Liver (tissue), 3 donors: ENCODE measurements around the gene TBP.

ENCODE experiments used
- EGR1 ChIP-seq, 2 donors: IDR thresholded peaks; 2 replicates each; pipeline ENCODE4 v1.6.1; 2016 to 2018; ENCODE audit warnings: antibody characterized with exemption in 2 of 2, low read depth in 2 of 2
- JUND ChIP-seq, 2 donors: IDR thresholded peaks; 2 replicates each; pipeline ENCODE4 v1.6.1; 2016; ENCODE audit warnings: antibody characterized with exemption in 2 of 2
- NR2F2 ChIP-seq: IDR thresholded peaks from 2 replicates; pipeline ENCODE4 v1.6.1; 2016; ENCODE audit warnings: antibody characterized with exemption
- RAD21 ChIP-seq, 2 donors: IDR thresholded peaks; 2 replicates each; pipeline ENCODE4 v1.6.1; 2016; ENCODE audit warnings: antibody characterized with exemption in 2 of 2, mild to moderate bottlenecking in 2 of 2
- RXRA ChIP-seq, 2 donors: IDR thresholded peaks; 2 replicates each; pipeline ENCODE4 v1.6.1; 2017 to 2018; ENCODE audit warnings: antibody characterized with exemption in 2 of 2, mild to moderate bottlenecking in 1 of 2
- SP1 ChIP-seq: IDR thresholded peaks from 2 replicates; pipeline ENCODE4 v1.6.1; 2018; ENCODE audit warnings: antibody characterized with exemption, mild to moderate bottlenecking
- YY1 ChIP-seq: IDR thresholded peaks from 2 replicates; pipeline ENCODE4 v1.6.1; 2016; ENCODE audit warnings: antibody characterized with exemption, mild to moderate bottlenecking
- TF ChIP-seq, protein P1 (sequence below): fragments of 150-350 bp; IDR thresholded peaks from 2 replicates; pipeline ENCODE4 v1.5.1; 2017; ENCODE audit warnings: improper control_type of control experiment, low read depth, low read length; ENCODE audit not compliant: missing input control
- TF ChIP-seq, protein P2 (sequence below): IDR thresholded peaks from 2 replicates; pipeline ENCODE4 v1.6.1; 2016; ENCODE audit warnings: antibody characterized with exemption
- TF ChIP-seq, protein P3 (sequence below): IDR thresholded peaks from 2 replicates; pipeline ENCODE4 v1.6.1; 2016; ENCODE audit warnings: antibody characterized with exemption
- donor health status: healthy.
- donor health status: healthy.

DNA sequence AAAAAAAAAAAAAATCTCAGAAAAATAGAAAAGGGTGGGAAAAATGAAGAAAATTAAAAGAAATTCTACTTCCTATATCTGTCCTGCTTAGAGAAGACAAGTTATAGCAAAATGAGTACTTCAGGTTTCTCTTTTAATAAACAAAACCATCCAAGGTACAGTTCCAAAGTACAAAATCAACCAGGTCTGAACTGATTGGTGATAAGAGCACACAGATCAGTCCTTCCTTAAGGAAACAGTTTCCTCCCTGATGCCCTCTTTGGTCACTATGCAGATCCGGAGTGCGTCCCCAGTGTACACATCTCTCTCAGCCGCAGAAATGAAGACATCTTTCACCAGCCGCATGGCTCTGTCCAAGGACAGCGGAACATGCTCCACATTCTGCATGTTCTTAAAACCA, 19.2 kb upstream of the TBP start:
- TF ChIP-seq, protein P1, sequence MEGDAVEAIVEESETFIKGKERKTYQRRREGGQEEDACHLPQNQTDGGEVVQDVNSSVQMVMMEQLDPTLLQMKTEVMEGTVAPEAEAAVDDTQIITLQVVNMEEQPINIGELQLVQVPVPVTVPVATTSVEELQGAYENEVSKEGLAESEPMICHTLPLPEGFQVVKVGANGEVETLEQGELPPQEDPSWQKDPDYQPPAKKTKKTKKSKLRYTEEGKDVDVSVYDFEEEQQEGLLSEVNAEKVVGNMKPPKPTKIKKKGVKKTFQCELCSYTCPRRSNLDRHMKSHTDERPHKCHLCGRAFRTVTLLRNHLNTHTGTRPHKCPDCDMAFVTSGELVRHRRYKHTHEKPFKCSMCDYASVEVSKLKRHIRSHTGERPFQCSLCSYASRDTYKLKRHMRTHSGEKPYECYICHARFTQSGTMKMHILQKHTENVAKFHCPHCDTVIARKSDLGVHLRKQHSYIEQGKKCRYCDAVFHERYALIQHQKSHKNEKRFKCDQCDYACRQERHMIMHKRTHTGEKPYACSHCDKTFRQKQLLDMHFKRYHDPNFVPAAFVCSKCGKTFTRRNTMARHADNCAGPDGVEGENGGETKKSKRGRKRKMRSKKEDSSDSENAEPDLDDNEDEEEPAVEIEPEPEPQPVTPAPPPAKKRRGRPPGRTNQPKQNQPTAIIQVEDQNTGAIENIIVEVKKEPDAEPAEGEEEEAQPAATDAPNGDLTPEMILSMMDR = no peak
- TF ChIP-seq NR2F2 = no peak
- no peak for TF ChIP-seq EGR1 (IDR thresholded peaks at IDR 0.05; ENCODE audit: low read depth in 2 of 2)
- TF ChIP-seq, protein P2, sequence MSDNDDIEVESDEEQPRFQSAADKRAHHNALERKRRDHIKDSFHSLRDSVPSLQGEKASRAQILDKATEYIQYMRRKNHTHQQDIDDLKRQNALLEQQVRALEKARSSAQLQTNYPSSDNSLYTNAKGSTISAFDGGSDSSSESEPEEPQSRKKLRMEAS = no peak
- no peak for TF ChIP-seq SP1
- TF ChIP-seq, protein P3, sequence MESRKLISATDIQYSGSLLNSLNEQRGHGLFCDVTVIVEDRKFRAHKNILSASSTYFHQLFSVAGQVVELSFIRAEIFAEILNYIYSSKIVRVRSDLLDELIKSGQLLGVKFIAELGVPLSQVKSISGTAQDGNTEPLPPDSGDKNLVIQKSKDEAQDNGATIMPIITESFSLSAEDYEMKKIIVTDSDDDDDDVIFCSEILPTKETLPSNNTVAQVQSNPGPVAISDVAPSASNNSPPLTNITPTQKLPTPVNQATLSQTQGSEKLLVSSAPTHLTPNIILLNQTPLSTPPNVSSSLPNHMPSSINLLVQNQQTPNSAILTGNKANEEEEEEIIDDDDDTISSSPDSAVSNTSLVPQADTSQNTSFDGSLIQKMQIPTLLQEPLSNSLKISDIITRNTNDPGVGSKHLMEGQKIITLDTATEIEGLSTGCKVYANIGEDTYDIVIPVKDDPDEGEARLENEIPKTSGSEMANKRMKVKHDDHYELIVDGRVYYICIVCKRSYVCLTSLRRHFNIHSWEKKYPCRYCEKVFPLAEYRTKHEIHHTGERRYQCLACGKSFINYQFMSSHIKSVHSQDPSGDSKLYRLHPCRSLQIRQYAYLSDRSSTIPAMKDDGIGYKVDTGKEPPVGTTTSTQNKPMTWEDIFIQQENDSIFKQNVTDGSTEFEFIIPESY = no peak
- TF ChIP-seq RXRA (IDR thresholded peaks at IDR 0.05) = no peak
- TF ChIP-seq RAD21 (IDR thresholded peaks at IDR 0.05) = no peak
- no peak for TF ChIP-seq YY1
- TF ChIP-seq JUND (IDR thresholded peaks at IDR 0.05) = no peak
